ENCODE results near the gene TBC1D22A.

TBC1D22A gene

GRCh38 chr22:47039356-47039755, 276.9 kb downstream of the TBC1D22A start:
- Histone ChIP-seq H3K27ac (no peak overlapping the region), H3K4me3 (no peak overlapping the region)
- no peak for DNase-seq (ENCODE audit: low spot score)
- TF ChIP-seq CTCF (IDR thresholded peaks at IDR 0.05) = no peak

DNA sequence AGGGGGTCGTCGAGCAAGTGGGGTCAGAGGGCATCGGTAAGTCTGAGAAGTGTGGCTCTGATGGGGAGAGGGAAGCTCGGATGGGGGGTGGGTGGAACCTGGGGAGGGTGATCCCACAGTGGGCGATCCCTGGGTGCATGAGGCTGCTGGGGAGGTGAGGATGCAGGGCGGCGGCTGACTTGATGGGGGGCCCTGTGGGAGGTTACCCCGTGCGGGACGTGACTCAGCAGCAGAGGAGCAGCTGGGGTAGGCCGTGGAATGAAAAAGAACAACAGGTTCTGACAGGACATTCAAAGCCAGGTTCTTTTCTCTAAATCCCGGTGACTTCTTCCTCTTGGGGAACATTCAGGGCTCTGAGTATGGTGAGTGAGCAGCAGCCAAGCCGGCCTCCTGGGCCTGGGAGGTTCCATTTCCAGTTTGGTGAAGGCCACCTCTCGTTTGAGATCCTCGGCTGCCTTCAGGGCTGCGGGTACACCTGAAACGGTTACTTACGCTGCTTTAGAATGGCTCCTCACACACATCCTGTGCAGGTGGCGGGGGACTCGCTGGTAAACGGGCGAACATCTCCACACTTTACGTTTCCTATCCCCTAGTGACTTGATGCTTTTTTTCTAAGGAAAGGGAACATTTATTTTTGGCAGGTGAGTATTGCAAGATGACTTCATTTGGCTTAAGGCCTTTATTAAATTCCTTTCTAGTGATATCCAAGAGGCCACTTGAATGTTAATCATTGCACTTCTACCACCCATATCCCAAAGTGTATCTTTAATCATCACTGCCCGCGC, 278.2 kb downstream of the TBC1D22A start:
- DNase-seq (ENCODE audit: low spot score) = no peak
- TF ChIP-seq CTCF (IDR thresholded peaks at IDR 0.05) = no peak
- Histone ChIP-seq H3K27ac (no peak overlapping the region), H3K4me3 (no peak overlapping the region)

- Histone ChIP-seq H3K27ac (no peak overlapping the region), H3K4me3 (no peak overlapping the region)
- no peak for DNase-seq (ENCODE audit: low spot score)
- TF ChIP-seq CTCF (IDR thresholded peaks at IDR 0.05) = no peak
Measured at GRCh38 chr22:47041271-47042115, 279.0 kb downstream of the TBC1D22A start.

GRCh38 chr22:47042116-47042825, 279.8 kb downstream of the TBC1D22A start:
- no peak overlapping the region for H3K27ac ChIP-seq
- H3K4me3 ChIP-seq = no peak overlapping the region
- TF ChIP-seq CTCF (IDR thresholded peaks at IDR 0.05) = no peak
- DNase-seq (ENCODE audit: low spot score) = no peak

GRCh38 chr22:47042861-47043496, 280.5 kb downstream of the TBC1D22A start:
- no peak for TF ChIP-seq CTCF (IDR thresholded peaks at IDR 0.05)
- H3K27ac ChIP-seq = no peak overlapping the region
- no peak for DNase-seq (ENCODE audit: low spot score)
- H3K4me3 ChIP-seq = no peak overlapping the region

DNA sequence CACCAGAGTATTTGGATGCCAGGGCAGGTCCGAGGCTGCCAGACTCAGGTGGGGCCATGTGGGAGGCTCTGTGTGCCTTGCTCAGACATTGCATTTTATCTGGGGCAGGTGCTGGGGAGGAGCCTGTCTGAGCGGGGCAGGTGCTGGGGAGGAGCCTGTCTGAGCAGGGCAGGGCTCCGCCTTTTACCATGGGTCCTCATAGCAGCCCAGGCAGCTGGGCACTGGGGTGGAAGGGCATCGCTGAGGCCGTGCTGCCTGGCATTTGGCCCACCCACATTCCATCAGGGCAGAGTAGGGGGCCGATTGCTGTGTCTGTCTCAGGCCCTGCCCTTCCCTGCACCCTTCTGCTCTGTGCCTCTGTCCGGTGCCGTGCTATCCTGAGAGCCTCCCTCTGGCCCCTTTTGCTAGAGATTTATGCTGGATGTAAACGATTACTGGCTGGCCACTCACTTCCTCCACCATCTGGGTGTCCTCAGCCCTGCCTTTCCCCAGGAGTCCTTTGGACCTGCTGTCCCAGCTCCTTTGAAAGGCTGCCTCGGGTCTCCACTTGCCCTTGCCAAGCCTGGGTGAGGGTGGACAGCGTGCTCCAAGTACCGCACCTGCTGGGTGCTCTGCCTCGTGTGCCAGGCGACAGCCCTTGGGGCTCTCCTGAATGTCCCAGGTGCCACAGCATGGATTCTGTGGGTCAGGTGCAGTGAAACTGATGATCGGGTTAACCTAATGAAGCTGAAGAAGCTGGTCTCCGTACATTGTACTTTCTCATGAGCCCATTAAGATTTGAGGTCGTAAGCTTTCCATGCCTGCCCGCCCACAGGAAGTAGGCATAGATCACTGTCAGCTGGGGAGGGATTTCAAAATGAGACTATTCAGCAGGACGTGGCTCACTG, 281.6 kb downstream of the TBC1D22A start:
- no peak for DNase-seq (ENCODE audit: low spot score)
- TF ChIP-seq CTCF (IDR thresholded peaks at IDR 0.05) = no peak
- Histone ChIP-seq H3K27ac (no peak overlapping the region), H3K4me3 (no peak overlapping the region)
